ENCODE data around the gene HOXB6.

HOXB6 gene

DNA sequence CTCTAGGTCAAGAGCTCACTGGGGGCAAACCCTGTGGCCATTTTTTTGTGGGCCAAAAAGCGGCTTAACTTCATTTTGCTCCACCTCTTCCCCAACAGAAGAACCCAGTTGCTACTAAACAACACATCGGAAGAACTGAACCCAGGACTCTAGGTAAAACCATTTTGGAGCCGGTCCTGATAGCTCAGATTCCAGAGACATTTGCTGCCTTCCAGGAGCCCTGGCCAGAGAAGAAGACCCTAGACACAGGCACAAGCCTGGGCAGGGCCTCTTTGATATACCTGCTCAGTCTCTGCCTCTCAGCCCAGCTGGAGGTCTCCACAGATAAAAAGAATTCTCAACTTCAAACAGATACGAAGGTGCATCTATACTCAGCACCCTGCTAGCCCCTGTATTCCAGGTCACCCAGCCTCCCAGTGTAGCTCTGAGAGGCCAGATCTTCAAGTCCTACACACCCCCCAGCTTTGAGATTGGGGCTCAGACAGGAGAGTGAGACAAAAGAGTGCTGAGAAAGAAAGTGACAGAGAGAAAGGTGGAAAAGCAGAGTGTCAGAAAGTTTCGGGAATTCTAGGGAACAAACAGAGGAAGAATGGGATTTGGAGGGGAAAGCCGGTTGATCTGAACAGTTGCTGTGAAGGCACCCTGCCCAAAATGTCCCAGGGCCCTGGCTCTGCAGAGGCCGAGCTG, 27.9 kb upstream of the HOXB6 start:
- no peak overlapping the region for H3K27ac ChIP-seq
- TF ChIP-seq, protein P1, sequence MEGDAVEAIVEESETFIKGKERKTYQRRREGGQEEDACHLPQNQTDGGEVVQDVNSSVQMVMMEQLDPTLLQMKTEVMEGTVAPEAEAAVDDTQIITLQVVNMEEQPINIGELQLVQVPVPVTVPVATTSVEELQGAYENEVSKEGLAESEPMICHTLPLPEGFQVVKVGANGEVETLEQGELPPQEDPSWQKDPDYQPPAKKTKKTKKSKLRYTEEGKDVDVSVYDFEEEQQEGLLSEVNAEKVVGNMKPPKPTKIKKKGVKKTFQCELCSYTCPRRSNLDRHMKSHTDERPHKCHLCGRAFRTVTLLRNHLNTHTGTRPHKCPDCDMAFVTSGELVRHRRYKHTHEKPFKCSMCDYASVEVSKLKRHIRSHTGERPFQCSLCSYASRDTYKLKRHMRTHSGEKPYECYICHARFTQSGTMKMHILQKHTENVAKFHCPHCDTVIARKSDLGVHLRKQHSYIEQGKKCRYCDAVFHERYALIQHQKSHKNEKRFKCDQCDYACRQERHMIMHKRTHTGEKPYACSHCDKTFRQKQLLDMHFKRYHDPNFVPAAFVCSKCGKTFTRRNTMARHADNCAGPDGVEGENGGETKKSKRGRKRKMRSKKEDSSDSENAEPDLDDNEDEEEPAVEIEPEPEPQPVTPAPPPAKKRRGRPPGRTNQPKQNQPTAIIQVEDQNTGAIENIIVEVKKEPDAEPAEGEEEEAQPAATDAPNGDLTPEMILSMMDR (IDR thresholded peaks at IDR 0.05), result no peak
- TF ChIP-seq ZFX (IDR thresholded peaks at IDR 0.05; ENCODE audit: borderline replicate concordance), result no peak

DNA sequence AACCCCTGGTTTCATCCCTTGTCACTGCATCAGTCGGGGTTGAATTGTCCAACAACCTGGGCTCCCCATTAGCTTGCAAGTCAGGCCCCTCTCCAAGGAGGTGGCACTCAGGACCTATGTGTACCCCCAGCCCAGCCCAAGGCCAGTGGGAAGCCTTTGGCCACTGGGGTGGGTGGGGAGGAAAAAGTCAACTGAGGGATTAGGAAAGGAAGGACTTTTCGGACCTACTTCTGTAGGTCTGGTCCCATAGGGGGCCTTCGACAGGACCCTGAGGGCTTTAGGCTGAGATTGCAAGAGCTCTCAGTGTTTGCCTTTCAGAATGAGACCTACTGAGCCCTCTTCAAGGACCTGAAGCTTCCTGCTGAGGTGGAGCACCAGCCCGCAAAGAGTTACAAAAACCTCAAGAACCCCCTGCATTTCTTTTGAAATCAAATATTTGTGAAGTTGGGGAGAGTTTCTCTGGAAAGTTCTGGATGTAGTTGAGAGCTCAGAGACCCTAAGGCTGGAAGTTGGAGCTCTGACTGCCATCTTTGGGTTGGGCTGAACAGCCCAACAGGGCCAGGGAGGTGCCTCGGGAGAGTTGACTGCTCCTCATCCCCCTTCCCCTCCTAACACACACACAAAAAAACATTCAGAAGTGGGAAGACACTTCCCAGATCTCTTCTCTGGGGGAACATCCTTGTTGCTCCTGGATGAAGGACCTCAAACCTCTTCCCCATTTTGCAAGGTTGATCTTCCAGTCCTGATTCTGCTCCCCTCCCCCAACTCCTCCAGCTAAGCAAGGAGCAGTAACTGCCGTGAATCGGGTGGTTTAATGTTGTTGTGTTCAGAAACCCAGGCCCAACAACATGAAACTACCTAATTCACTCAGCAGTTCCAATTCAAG, 27.1 kb upstream of the HOXB6 start:
- H3K27ac ChIP-seq, result no peak overlapping the region
- no peak for TF ChIP-seq ZFX (IDR thresholded peaks at IDR 0.05; ENCODE audit: borderline replicate concordance)
- TF ChIP-seq, protein P1 (IDR thresholded peaks at IDR 0.05), result no peak

DNA sequence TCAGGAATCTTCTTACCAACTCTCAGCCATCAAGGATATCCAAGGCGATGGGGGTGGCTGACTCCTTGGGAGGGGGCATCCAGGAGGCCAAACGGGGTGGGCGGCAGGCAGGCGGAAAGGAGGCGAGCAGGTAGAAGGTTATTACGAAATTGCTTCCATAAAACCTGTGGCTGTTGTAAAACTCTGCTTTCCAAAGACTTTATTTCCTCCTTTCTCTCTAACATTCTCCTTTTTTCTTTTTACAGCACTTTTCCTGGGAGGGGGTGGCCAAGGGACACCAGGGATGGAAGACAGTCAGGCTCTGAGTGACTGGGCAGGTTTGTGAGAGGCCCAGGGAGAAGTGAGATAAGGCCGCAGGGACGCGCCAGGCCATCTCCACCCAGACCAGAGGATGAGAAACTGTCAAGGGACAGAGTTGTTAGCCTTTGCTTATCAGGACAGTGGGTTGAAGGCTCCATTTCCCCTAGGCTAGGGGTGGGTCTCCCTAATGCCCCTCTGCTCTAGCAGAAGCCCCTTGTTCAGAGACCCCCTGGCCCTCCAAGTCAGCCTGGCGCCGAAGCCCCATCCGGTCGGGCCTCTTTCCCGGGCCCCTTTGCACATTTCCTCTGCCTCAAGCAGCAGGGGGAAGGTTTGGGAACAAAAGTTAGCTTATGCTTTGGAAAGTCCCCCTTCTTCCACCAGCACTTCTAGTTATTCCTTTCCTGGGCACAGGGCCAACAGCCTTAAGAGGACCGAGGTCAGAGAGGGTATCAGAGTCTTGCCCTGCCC, 26.3 kb upstream of the HOXB6 start:
- no peak overlapping the region for H3K27ac ChIP-seq
- TF ChIP-seq, protein P1 (IDR thresholded peaks at IDR 0.05), result no peak
- TF ChIP-seq ZFX (IDR thresholded peaks at IDR 0.05; ENCODE audit: borderline replicate concordance), result no peak

DNA sequence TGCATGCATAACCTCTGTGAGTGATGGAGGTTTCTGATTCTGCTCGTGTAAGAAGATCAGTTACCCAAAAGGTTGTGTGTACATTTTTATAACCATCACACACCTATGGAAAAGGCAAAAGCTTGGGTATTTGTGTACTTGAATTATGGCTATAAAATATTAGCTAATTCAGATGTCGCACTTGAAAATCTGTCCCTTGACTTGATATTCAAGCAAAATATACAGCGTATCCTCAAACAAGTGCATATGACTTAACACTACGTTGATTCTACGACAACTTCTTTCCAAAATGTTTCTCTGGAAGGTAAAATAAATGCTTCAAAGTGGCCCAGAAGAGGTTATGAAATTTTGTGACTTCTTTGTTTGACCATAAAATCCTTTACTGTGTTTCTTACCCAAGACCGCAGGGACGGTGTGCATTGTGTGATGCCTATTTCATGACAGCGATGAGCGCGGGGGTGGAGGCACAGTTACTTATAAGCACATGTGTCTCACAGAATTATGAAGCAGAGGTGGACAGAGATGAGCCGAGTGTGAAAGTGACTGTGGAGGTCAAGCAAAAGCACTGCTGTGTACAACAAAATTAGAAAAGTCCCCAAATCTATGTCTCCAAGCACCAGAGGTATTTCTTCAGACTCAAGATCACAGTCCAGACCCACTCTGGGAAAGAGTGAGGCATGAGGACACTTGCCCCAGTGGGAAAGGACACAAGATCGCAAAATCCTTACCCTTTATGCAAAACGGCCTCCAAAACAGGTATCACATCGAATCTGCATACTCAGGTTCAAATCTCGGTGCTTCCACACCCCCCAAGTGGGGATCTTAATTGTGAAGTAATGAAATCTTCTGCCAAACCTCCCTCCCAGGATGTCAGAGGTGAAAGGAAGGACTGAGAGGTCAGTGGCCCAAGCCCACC, 25.5 kb upstream of the HOXB6 start:
- no peak overlapping the region for H3K27ac ChIP-seq
- no peak for TF ChIP-seq ZFX (IDR thresholded peaks at IDR 0.05; ENCODE audit: borderline replicate concordance)
- TF ChIP-seq, protein P1 (IDR thresholded peaks at IDR 0.05), result no peak

DNA sequence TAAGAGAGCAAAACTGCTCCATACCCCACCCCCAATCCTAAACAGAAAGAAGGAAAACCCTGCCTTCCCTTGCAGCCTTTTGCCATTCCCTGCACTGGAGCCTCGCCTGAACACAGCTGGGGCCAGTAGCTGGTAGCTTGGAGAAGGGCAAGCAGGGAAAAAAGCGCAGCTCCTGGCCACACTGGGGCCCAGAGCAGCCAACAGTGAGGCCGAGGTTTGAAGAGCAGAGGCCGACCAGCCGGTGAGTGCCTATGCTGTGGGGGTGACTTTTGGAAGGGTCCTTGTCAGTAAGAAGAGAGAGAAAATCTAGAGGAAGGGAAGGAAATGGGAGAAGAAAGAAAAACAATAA, 24.6 kb upstream of the HOXB6 start:
- TF ChIP-seq, protein P1 (IDR thresholded peaks at IDR 0.05), result no peak
- no peak for TF ChIP-seq ZFX (IDR thresholded peaks at IDR 0.05; ENCODE audit: borderline replicate concordance)
- H3K27ac ChIP-seq, result no peak overlapping the region

DNA sequence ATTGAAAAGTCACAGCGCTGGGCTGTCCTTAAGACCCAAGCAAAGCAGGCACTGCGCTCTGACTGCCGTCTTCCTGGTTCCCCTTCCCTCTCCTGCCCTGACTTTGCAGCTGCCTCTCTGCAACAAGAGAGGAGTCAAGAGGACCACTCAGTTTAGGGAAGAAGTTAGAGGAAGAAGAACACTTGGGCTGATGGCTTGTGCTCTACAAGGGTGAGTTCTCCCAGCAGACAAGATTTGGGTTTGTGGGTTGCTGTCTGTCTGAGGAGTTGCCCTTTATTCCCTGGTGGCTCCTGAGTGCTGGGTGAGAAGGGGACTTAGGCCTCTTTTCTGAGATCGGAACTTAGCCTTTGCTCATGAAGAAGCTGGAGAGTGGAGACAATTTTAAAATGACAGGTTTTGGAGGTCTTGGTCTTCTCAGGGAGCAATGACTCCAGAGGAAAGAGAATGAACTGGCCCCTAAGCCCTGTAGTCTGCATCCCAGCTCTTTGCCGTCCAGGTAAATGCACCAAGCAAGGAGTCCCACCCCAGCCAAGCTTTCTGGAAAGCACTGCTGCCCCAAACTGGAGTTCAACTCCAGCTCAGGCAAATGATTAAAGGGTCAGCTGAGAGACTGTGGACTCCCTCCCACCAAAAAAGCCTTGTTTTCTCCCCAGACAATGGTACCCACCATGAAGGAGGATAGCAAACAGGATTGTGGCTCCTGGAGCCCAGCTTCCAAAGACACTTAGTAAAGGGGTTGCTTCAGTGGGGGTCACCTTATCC, 24.0 kb upstream of the HOXB6 start:
- no peak for TF ChIP-seq ZFX (IDR thresholded peaks at IDR 0.05; ENCODE audit: borderline replicate concordance)
- TF ChIP-seq, protein P1 (IDR thresholded peaks at IDR 0.05), result no peak
- H3K27ac ChIP-seq, result no peak overlapping the region

All from 22Rv1 (cell line).